ENCODE results near the gene TBC1D19. TPM values are rescaled to one million over a fixed set of nuclear protein-coding genes. Genes with fewer than 3 reads are reported as not detected.

TBC1D19 gene
- total RNA-seq, 5 donors from 2014 or later (not counting 1 experiment from before 2014, with no cell fraction given): 6.8 to 11.6 (median 9.4) TPM

DNA sequence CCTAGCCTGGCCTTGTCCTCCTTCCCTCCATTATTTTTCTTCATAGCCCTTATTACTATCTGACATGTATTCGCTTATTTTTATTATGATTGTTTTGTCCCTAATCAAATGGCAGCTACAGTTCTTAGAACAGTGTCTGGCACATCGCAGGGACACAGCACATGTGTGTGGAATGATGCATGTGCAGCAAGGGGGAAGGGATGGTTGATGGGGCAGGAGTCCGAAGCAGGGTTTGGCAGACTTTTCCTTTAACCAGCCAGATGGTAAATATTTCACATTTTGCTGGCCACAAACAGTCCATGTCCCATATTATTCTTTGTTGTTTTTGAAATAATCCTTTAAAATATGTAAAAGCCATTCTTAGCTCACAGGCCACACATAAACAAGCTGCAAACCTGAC lies 148.5 kb downstream of the TBC1D19 start:
- no peaks in the 10 kb centered on the region for H3K9me3 ChIP-seq
- no peaks in the 10 kb centered on the region for H3K4me1 ChIP-seq (ENCODE audit: control insufficient read depth in 1 of 2, extremely low read depth in 1 of 2, insufficient read depth in 2 of 2, low read length in 2 of 2)
- WGBS (ENCODE audit: insufficient coverage): 100% methylated on average over 1 of the region's 3 CpGs
- CTCF ChIA-PET: no interaction called here
- H3K27ac ChIP-seq (ENCODE audit: low read length): no peak overlapping the region
- no peaks in the 10 kb centered on the region for H3K9me3 Mint-ChIP-seq
- H3K36me3 ChIP-seq (ENCODE audit: control insufficient read depth in 2 of 2, extremely low read depth in 1 of 2, insufficient read depth in 1 of 2, low read length in 1 of 2): no peaks in the 10 kb centered on the region
- no peak overlapping the region for H3K27ac Mint-ChIP-seq
- no peak overlapping the region for H3K4me3 ChIP-seq (ENCODE audit: control insufficient read depth in 1 of 2, extremely low read depth in 1 of 2, low read length in 1 of 2)
- no peak overlapping the region for H3K4me3 Mint-ChIP-seq
- H3K27me3 ChIP-seq (replicated peaks in 1 of 2; ENCODE audit: control insufficient read depth in 2 of 2, extremely low read depth in 1 of 2, insufficient read depth in 2 of 2, low read length in 1 of 2): no peaks in the 10 kb centered on the region
- no peaks in the 10 kb centered on the region for H3K27me3 Mint-ChIP-seq
- ATAC-seq (replicated peaks in 1 of 4) (no peak), DNase-seq (no peak)
- H3K4me1 Mint-ChIP-seq: no peaks in the 10 kb centered on the region
- peaks cover 32% of the 10 kb centered on the region for H3K36me3 Mint-ChIP-seq
- POLR2A ChIA-PET: interaction anchor here in 1 of 2 donors (0.6 kb wide), 1 partner anchor 446 kb away, joined by 8 read pairs; no protein-coding TSS in a partner anchor

DNA sequence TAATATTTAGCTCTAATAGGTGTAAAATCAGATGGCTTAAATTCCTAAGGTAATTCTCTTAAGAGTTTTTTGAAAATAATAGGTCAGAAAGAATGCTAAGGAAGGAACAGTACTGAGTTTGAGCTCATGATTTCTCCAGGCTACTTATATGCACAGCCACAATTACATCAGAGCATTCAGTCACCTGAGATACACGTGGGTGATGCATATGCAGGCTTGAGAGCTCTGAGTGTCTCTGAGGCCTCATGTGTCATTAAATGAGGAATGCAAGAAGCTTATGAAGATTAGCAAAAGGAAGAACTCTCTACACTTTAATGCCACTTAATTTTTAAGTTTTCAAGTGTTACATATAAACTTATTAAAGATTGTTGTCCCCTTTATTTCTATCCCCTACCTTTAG lies 152.7 kb downstream of the TBC1D19 start:
- Histone ChIP-seq H3K4me1 (ENCODE audit: control insufficient read depth in 1 of 2, extremely low read depth in 1 of 2, insufficient read depth in 2 of 2, low read length in 2 of 2) (no peaks in the 10 kb centered on the region), H3K27me3 (replicated peaks in 1 of 2; ENCODE audit: control insufficient read depth in 2 of 2, extremely low read depth in 1 of 2, insufficient read depth in 2 of 2, low read length in 1 of 2) (no peaks in the 10 kb centered on the region), H3K27ac (ENCODE audit: low read length) (no peak overlapping the region), H3K4me3 (ENCODE audit: control insufficient read depth in 1 of 2, extremely low read depth in 1 of 2, low read length in 1 of 2) (no peak overlapping the region), H3K9me3 (no peaks in the 10 kb centered on the region), H3K36me3 (ENCODE audit: control insufficient read depth in 2 of 2, extremely low read depth in 1 of 2, insufficient read depth in 1 of 2, low read length in 1 of 2) (no peaks in the 10 kb centered on the region)
- Mint-ChIP-seq H3K4me3 (no peak overlapping the region), H3K4me1 (no peaks in the 10 kb centered on the region), H3K27me3 (no peaks in the 10 kb centered on the region), H3K27ac (no peak overlapping the region), H3K9me3 (no peaks in the 10 kb centered on the region), H3K36me3 (peaks cover 17% of the 10 kb centered on the region)
- POLR2A ChIA-PET: interaction anchor here in 1 of 2 donors (0.6 kb wide), 1 partner anchor 354 kb away, joined by 3 read pairs; no protein-coding TSS in a partner anchor
- CTCF ChIA-PET: interaction anchor here in 1 of 2 donors (0.6 kb wide), 1 partner anchor 1241 kb away, joined by 3 read pairs; no protein-coding TSS in a partner anchor
- ATAC-seq (replicated peaks in 1 of 4): no peak
- DNase-seq: no peak
- WGBS (ENCODE audit: insufficient coverage): no CpG with 5 or more reads among the region's 1 CpG

DNA sequence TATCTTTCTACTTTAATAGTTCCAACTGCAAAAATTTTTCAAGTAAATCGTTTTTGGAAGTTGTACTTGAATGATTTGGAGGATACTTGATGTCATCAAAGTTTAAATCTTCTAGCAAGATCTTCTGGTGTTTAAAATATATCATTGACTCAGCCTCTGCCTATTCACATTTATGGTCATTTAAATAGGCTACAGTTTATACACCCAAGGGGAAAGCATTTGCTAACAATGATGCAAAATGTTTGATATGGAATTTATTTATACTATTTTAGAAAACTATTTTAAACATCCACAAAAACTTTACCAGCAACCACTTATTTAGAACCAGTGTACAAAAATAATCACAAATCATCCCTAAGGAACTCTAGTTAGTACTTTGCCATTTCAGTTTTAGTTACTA lies 153.5 kb downstream of the TBC1D19 start:
- Mint-ChIP-seq H3K27ac (no peak overlapping the region), H3K36me3 (peaks cover 19% of the 10 kb centered on the region), H3K9me3 (peaks cover 0 to 2% (median 0%) of the 10 kb centered on the region in 3 donors), H3K4me1 (no peaks in the 10 kb centered on the region), H3K27me3 (no peaks in the 10 kb centered on the region), H3K4me3 (no peak overlapping the region)
- Histone ChIP-seq H3K36me3 (ENCODE audit: control insufficient read depth in 2 of 2, extremely low read depth in 1 of 2, insufficient read depth in 1 of 2, low read length in 1 of 2) (no peaks in the 10 kb centered on the region), H3K9me3 (no peaks in the 10 kb centered on the region), H3K4me3 (ENCODE audit: control insufficient read depth in 1 of 2, extremely low read depth in 1 of 2, low read length in 1 of 2) (no peak overlapping the region), H3K27me3 (replicated peaks in 1 of 2; ENCODE audit: control insufficient read depth in 2 of 2, extremely low read depth in 1 of 2, insufficient read depth in 2 of 2, low read length in 1 of 2) (no peaks in the 10 kb centered on the region), H3K27ac (ENCODE audit: low read length) (no peak overlapping the region), H3K4me1 (ENCODE audit: control insufficient read depth in 1 of 2, extremely low read depth in 1 of 2, insufficient read depth in 2 of 2, low read length in 2 of 2) (no peaks in the 10 kb centered on the region)
- ATAC-seq (replicated peaks in 1 of 4) (no peak), DNase-seq (no peak)
- WGBS (ENCODE audit: insufficient coverage): no CpG with 5 or more reads among the region's 1 CpG
- POLR2A ChIA-PET: interaction anchor here in 1 of 2 donors (0.6 to 0.7 kb wide), 2 partner anchors 355 to 539 kb away, joined by 3 to 4 read pairs; no protein-coding TSS in a partner anchor
- CTCF ChIA-PET: no interaction called here

DNA sequence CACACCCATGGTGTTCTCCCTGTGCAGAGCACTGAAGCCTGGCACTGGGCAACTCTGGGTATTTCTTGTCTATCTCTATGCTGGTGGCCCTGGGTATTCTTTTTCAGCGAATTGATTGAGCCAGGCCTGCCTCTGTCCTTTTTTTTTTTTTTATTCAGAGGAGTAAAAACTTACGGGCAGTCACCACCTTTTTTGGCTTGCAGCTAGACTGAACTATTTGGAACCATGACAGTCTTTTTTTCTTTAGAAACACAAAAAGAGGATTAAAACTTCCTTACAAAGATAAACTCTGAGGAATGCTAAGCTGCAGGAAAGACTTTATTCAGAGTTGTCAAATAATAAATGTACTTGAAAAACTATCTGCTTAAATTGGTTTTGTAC lies 157.6 kb downstream of the TBC1D19 start:
- Mint-ChIP-seq H3K27me3 (no peaks in the 10 kb centered on the region), H3K36me3 (peaks cover 38% of the 10 kb centered on the region), H3K4me1 (peaks cover 0 to 2% (median 0%) of the 10 kb centered on the region in 3 donors), H3K9me3 (peaks cover 0 to 10% (median 9%) of the 10 kb centered on the region in 3 donors), H3K27ac (no peak overlapping the region), H3K4me3 (no peak overlapping the region)
- no CpG with 5 or more reads among the region's 2 CpGs for WGBS (ENCODE audit: insufficient coverage)
- no peaks in the 10 kb centered on the region for H3K36me3 ChIP-seq (ENCODE audit: control insufficient read depth in 2 of 2, extremely low read depth in 1 of 2, insufficient read depth in 1 of 2, low read length in 1 of 2)
- CTCF ChIA-PET: interaction anchor here in 1 of 2 donors (0.7 kb wide), 1 partner anchor 283 kb away, joined by 4 read pairs; no protein-coding TSS in a partner anchor
- H3K27me3 ChIP-seq (replicated peaks in 1 of 2; ENCODE audit: control insufficient read depth in 2 of 2, extremely low read depth in 1 of 2, insufficient read depth in 2 of 2, low read length in 1 of 2): no peaks in the 10 kb centered on the region
- H3K27ac ChIP-seq (ENCODE audit: low read length): no peak overlapping the region
- ATAC-seq (replicated peaks in 1 of 4) (no peak), DNase-seq (no peak)
- no peaks in the 10 kb centered on the region for H3K9me3 ChIP-seq
- H3K4me1 ChIP-seq (ENCODE audit: control insufficient read depth in 1 of 2, extremely low read depth in 1 of 2, insufficient read depth in 2 of 2, low read length in 2 of 2): no peaks in the 10 kb centered on the region
- POLR2A ChIA-PET: no interaction called here
- no peak overlapping the region for H3K4me3 ChIP-seq (ENCODE audit: control insufficient read depth in 1 of 2, extremely low read depth in 1 of 2, low read length in 1 of 2)

DNA sequence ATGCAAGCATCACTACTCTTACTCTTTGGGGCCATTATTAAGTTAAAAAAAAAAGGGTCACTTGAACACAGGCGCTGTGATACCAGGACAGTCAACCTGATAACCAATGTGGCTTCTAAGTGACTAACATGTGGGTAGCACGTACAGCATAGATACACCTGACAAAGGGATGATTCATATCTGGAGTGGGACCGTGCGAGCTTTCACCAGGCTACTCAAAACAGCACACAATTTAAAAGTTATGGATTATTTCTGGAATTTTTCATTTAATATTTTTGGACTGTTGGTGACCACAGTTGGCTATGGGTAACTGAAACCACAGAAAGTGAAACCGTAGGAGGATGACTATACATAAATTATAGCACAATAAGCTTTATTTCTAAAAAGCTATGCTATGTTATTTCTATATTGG lies 162.9 kb downstream of the TBC1D19 start:
- H3K36me3 ChIP-seq (ENCODE audit: control insufficient read depth in 2 of 2, extremely low read depth in 1 of 2, insufficient read depth in 1 of 2, low read length in 1 of 2): peaks cover 0 to 8% of the 10 kb centered on the region in 2 donors
- H3K4me3 ChIP-seq (ENCODE audit: control insufficient read depth in 1 of 2, extremely low read depth in 1 of 2, low read length in 1 of 2): no peak overlapping the region
- no peak overlapping the region for H3K27ac ChIP-seq (ENCODE audit: low read length)
- ChIA-PET CTCF (no interaction called here), POLR2A (no interaction called here)
- H3K27me3 Mint-ChIP-seq: no peaks in the 10 kb centered on the region
- H3K27ac Mint-ChIP-seq: no peak overlapping the region
- H3K4me3 Mint-ChIP-seq: no peak overlapping the region
- no peaks in the 10 kb centered on the region for H3K27me3 ChIP-seq (replicated peaks in 1 of 2; ENCODE audit: control insufficient read depth in 2 of 2, extremely low read depth in 1 of 2, insufficient read depth in 2 of 2, low read length in 1 of 2)
- no peaks in the 10 kb centered on the region for H3K9me3 ChIP-seq
- WGBS (ENCODE audit: insufficient coverage): 40% methylated on average over 1 of the region's 5 CpGs
- peaks cover 0 to 10% (median 10%) of the 10 kb centered on the region in 3 donors for H3K9me3 Mint-ChIP-seq
- peaks cover 0 to 10% (median 0%) of the 10 kb centered on the region in 3 donors for H3K4me1 Mint-ChIP-seq
- DNase-seq: peak in 1 of 35 experiments; percentile 6
- H3K36me3 Mint-ChIP-seq: peaks cover 52% of the 10 kb centered on the region
- no peak for ATAC-seq (replicated peaks in 1 of 4)
- H3K4me1 ChIP-seq (ENCODE audit: control insufficient read depth in 1 of 2, extremely low read depth in 1 of 2, insufficient read depth in 2 of 2, low read length in 2 of 2): no peaks in the 10 kb centered on the region

DNA sequence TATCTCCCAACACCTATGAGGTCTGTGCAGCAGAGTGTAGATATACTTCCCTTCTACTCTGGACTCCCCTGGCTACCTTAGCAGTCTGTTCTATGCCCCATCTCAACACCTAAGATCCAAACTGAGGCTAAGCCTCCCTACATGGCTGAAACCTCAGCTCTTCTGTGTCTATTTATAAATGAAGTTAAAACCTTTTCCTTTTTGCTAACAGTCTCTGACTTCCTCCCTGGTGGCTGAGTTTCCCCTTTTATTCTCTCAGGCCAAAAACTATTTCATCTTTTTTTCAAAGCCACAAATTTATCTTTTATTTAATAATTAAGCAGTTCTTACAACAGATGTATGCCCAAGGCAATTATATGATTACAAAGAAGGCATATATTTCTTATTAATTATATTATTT lies 164.9 kb downstream of the TBC1D19 start:
- H3K27me3 Mint-ChIP-seq: no peaks in the 10 kb centered on the region
- peaks cover 0 to 5% (median 2%) of the 10 kb centered on the region in 3 donors for H3K9me3 Mint-ChIP-seq
- ChIA-PET POLR2A (interaction anchor here in 1 of 2 donors (0.6 kb wide), 1 partner anchor 17 kb away, joined by 3 read pairs; no protein-coding TSS in a partner anchor), CTCF (no interaction called here)
- ATAC-seq (replicated peaks in 1 of 4) (no peak), DNase-seq (no peak)
- H3K36me3 Mint-ChIP-seq: peaks cover 49% of the 10 kb centered on the region
- Histone ChIP-seq H3K4me3 (ENCODE audit: control insufficient read depth in 1 of 2, extremely low read depth in 1 of 2, low read length in 1 of 2) (no peak overlapping the region), H3K4me1 (ENCODE audit: control insufficient read depth in 1 of 2, extremely low read depth in 1 of 2, insufficient read depth in 2 of 2, low read length in 2 of 2) (no peaks in the 10 kb centered on the region), H3K27ac (ENCODE audit: low read length) (no peak overlapping the region), H3K27me3 (replicated peaks in 1 of 2; ENCODE audit: control insufficient read depth in 2 of 2, extremely low read depth in 1 of 2, insufficient read depth in 2 of 2, low read length in 1 of 2) (no peaks in the 10 kb centered on the region), H3K36me3 (ENCODE audit: control insufficient read depth in 2 of 2, extremely low read depth in 1 of 2, insufficient read depth in 1 of 2, low read length in 1 of 2) (peaks cover 0 to 13% of the 10 kb centered on the region in 2 donors), H3K9me3 (no peaks in the 10 kb centered on the region)
- peaks cover 0 to 10% (median 0%) of the 10 kb centered on the region in 3 donors for H3K4me1 Mint-ChIP-seq
- no peak overlapping the region for H3K27ac Mint-ChIP-seq
- no peak overlapping the region for H3K4me3 Mint-ChIP-seq

Data from T-cell (primary cell).